ENCODE data around the gene DGKG.

Gene DGKG

DNA sequence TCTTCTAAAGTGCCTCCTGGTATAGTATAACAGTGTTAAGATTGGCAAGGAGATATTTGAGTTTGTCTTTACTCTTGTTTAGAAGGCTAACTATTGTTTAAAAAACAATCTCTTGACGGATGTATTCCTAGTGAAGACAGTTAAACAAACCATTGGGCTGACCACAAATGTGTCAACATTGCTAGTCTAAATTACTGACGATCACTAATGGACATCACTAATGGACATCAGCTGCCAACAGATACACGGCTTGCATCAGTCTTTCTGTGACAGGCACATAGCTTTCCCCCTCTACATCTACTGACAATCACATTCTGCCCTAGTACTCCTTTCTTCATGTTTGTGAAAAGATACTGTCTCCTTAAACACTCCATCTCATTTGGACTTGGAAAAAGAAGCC is 196.0 kb downstream of the DGKG start:
- no peak for DNase-seq (ENCODE audit: low read depth, low spot score)
- TF ChIP-seq YY1 (IDR thresholded peaks at IDR 0.05; ENCODE audit: insufficient read depth, insufficient read length) = no peak
- no peak for TF ChIP-seq SUZ12 (IDR thresholded peaks at IDR 0.05; ENCODE audit: extremely low read depth, insufficient read depth, insufficient read length)
- TF ChIP-seq ZNF274 (IDR thresholded peaks at IDR 0.05; ENCODE audit: low read depth, low read length) = no peak

DNA sequence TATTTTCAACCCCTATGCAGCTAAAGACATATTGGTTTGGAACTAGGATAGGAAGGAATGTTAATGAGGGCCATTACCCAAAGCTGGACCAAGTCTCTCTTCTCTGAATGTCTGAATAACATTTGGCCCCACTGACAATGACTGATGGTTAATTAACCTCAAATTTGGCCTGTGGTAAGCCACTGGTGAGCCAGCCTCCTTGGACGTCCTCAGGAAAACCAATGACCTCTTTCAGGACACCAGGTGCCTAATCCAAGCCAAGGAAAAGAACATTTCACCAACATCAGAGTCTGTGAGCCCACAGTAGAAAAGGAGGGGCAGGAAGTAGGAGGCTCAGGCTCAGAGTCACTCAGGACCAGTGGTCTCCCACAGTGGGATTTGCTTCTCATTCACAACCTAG is 196.7 kb downstream of the DGKG start:
- Histone ChIP-seq H3K27me3 (ENCODE audit: insufficient read depth, insufficient read length) (peaks cover 3% of the 10 kb centered on the region), H3K4me3 (ENCODE audit: insufficient read length, low read depth) (no peak overlapping the region), H3K9ac (ENCODE audit: insufficient read length, low read depth) (no peak overlapping the region), H3K4me1 (ENCODE audit: insufficient read depth, insufficient read length) (no peaks in the 10 kb centered on the region), H3K36me3 (ENCODE audit: insufficient read depth, insufficient read length, low read length) (no peaks in the 10 kb centered on the region), H3K9me3 (ENCODE audit: insufficient read depth, low read length) (no peaks in the 10 kb centered on the region)
- no peak for DNase-seq (ENCODE audit: low read depth, low spot score)
- TF ChIP-seq SUZ12 (IDR thresholded peaks at IDR 0.05; ENCODE audit: extremely low read depth, insufficient read depth, insufficient read length) = no peak
- no peak for TF ChIP-seq ZNF274 (IDR thresholded peaks at IDR 0.05; ENCODE audit: low read depth, low read length)

More for the DNA sequence above, 196.0 kb downstream of the DGKG start:
- H3K9me3 ChIP-seq (ENCODE audit: insufficient read depth, low read length) = no peaks in the 10 kb centered on the region
- H3K36me3 ChIP-seq (ENCODE audit: insufficient read depth, insufficient read length, low read length) = no peaks in the 10 kb centered on the region
- H3K9ac ChIP-seq (ENCODE audit: insufficient read length, low read depth) = no peak overlapping the region
- peaks cover 3% of the 10 kb centered on the region for H3K27me3 ChIP-seq (ENCODE audit: insufficient read depth, insufficient read length)
- H3K4me3 ChIP-seq (ENCODE audit: insufficient read length, low read depth) = no peak overlapping the region
- H3K4me1 ChIP-seq (ENCODE audit: insufficient read depth, insufficient read length) = no peaks in the 10 kb centered on the region

DNA sequence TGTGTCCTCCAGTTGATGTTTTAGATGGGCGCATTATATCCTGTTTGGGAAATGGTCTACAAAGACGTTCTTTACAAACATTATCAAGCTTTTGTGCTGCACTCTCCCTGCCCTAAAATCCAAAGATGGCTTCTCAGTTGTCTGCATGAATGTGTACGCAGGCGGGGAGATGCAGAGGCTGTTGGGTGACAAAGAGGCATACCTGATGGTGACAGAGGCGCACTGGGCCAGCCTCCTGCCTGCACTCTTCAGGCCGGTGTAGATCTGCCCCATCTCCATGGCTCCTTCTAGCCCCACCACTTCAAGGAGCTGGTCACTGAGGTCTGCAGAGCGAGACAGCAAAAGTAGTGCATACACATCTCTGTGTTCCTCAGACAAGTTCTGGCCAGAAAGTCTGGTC is 197.3 kb downstream of the DGKG start:
- no peak for DNase-seq (ENCODE audit: low read depth, low spot score)
- Histone ChIP-seq H3K9me3 (ENCODE audit: insufficient read depth, low read length) (no peaks in the 10 kb centered on the region), H3K4me1 (ENCODE audit: insufficient read depth, insufficient read length) (no peaks in the 10 kb centered on the region), H3K9ac (ENCODE audit: insufficient read length, low read depth) (no peak overlapping the region), H3K4me3 (ENCODE audit: insufficient read length, low read depth) (no peak overlapping the region), H3K27me3 (ENCODE audit: insufficient read depth, insufficient read length) (peaks cover 3% of the 10 kb centered on the region), H3K36me3 (ENCODE audit: insufficient read depth, insufficient read length, low read length) (no peaks in the 10 kb centered on the region)
- TF ChIP-seq SUZ12 (IDR thresholded peaks at IDR 0.05; ENCODE audit: extremely low read depth, insufficient read depth, insufficient read length) (no peak), YY1 (IDR thresholded peaks at IDR 0.05; ENCODE audit: insufficient read depth, insufficient read length) (no peak), ZNF274 (IDR thresholded peaks at IDR 0.05; ENCODE audit: low read depth, low read length) (no peak)

DNA sequence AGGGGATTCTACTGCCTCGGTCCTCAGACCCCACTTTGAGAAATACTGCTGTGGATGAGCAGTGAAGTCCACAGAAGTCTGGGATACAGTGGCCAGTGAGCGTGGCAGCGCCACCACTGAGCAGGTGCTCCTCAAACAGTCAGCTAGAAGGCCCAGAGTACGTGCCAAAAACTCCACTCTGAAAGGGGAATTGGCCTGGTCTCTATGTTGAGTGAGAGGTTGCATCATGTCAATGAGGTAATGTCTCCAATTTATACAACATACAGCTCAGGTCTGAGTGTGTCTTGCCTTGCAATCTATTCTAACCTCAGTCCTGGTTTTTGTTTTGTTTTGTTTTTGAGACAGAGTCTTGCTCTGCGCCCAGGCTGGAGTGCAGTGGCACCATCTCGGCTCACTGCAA is 199.8 kb downstream of the DGKG start:
- H3K4me3 ChIP-seq (ENCODE audit: insufficient read length, low read depth) = no peak overlapping the region
- no peak for DNase-seq (ENCODE audit: low read depth, low spot score)

DNA sequence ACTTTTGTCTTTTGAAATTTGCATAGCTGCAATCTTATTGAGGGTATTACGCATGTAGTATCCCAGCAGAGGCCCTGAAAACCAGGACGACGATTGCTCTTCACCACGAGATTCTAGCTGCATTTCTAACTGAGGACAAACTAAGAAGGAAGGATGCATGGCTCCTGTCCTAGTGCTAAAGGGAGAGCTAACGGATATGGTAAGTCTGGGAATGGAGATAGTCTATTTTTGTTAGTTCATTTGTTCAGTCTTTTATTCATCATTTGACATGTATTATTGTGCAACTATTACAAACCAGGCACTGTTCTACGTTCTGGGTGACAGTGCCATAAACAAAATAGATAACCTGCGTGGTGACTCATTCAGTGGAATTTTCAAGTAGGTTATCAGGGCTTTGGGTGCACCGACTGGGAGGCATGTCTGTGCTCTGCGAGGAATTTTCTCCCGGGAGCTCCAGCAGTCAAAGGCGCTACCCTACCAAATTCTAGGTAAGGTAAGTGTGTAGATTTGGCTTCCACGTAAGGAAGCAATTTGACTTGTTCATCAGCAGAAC is 201.3 kb downstream of the DGKG start:
- Histone ChIP-seq H3K27me3 (ENCODE audit: insufficient read depth, insufficient read length) (peaks cover 3% of the 10 kb centered on the region), H3K9ac (ENCODE audit: insufficient read length, low read depth) (no peak overlapping the region), H3K4me3 (ENCODE audit: insufficient read length, low read depth) (no peak overlapping the region), H3K36me3 (ENCODE audit: insufficient read depth, insufficient read length, low read length) (no peaks in the 10 kb centered on the region), H3K9me3 (ENCODE audit: insufficient read depth, low read length) (no peaks in the 10 kb centered on the region), H3K4me1 (ENCODE audit: insufficient read depth, insufficient read length) (no peaks in the 10 kb centered on the region)
- TF ChIP-seq ZNF274 (IDR thresholded peaks at IDR 0.05; ENCODE audit: low read depth, low read length) (no peak), YY1 (IDR thresholded peaks at IDR 0.05; ENCODE audit: insufficient read depth, insufficient read length) (no peak)
- DNase-seq (ENCODE audit: low read depth, low spot score) = no peak

More for the DNA sequence above, 199.8 kb downstream of the DGKG start:
- Histone ChIP-seq H3K4me1 (ENCODE audit: insufficient read depth, insufficient read length) (no peaks in the 10 kb centered on the region), H3K9ac (ENCODE audit: insufficient read length, low read depth) (no peak overlapping the region), H3K27me3 (ENCODE audit: insufficient read depth, insufficient read length) (peaks cover 3% of the 10 kb centered on the region), H3K36me3 (ENCODE audit: insufficient read depth, insufficient read length, low read length) (no peaks in the 10 kb centered on the region), H3K9me3 (ENCODE audit: insufficient read depth, low read length) (no peaks in the 10 kb centered on the region)
- TF ChIP-seq ZNF274 (IDR thresholded peaks at IDR 0.05; ENCODE audit: low read depth, low read length) = no peak
- TF ChIP-seq SUZ12 (IDR thresholded peaks at IDR 0.05; ENCODE audit: extremely low read depth, insufficient read depth, insufficient read length) = no peak
- no peak for TF ChIP-seq YY1 (IDR thresholded peaks at IDR 0.05; ENCODE audit: insufficient read depth, insufficient read length)

DNA sequence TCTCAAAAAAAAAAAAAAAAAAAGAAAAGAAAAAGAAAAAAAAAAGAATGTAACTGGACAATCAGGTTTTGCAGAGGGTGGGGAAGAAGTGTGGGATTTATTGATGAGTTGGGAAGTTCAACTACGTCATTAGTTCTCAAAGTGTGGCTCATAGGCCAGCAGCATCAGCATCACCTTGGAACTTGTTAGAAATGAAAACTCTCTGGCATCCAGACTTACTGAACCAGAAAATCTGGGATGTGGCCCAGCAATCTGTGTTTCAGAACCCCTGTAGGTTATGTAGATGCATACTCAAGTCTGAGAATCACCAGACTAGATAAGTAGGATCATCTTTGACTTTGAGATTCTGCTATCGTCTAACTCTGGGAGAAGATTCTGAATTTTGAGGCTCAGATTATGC is 207.4 kb downstream of the DGKG start:
- no peak overlapping the region for H3K9ac ChIP-seq (ENCODE audit: insufficient read length, low read depth)
- TF ChIP-seq SUZ12 (IDR thresholded peaks at IDR 0.05; ENCODE audit: extremely low read depth, insufficient read depth, insufficient read length) (no peak), ZNF274 (IDR thresholded peaks at IDR 0.05; ENCODE audit: low read depth, low read length) (no peak), YY1 (IDR thresholded peaks at IDR 0.05; ENCODE audit: insufficient read depth, insufficient read length) (no peak)
- no peaks in the 10 kb centered on the region for H3K27me3 ChIP-seq (ENCODE audit: insufficient read depth, insufficient read length)

DNA sequence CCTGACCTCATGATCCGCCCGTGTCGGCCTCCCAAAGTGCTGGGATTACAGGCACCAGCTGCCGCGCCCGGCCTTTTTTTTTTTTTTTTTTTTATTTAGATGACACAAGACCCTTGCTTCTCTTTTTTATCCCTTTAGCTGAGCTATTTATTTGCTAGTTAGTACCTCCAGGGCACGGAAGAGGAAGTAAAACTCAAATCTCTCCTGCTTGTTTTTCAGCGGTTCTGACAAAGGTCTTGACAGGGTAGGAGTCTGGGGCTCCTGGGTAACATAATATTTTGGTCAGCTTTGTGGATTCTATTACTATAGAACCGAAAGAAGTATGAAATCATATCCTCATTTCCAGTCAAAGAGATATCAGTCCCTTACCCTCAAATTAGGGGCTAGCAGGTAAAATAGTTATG is 209.1 kb downstream of the DGKG start:
- TF ChIP-seq YY1 (IDR thresholded peaks at IDR 0.05; ENCODE audit: insufficient read depth, insufficient read length) (no peak), ZNF274 (IDR thresholded peaks at IDR 0.05; ENCODE audit: low read depth, low read length) (no peak), SUZ12 (IDR thresholded peaks at IDR 0.05; ENCODE audit: extremely low read depth, insufficient read depth, insufficient read length) (no peak)
- no peak overlapping the region for H3K9ac ChIP-seq (ENCODE audit: insufficient read length, low read depth)
- H3K9me3 ChIP-seq (ENCODE audit: insufficient read depth, low read length) = peaks cover 9% of the 10 kb centered on the region; the same call in 1 of the 2 replicates
- no peak for DNase-seq (ENCODE audit: low read depth, low spot score)
- H3K4me1 ChIP-seq (ENCODE audit: insufficient read depth, insufficient read length) = peaks cover 6% of the 10 kb centered on the region
- no peak overlapping the region for H3K4me3 ChIP-seq (ENCODE audit: insufficient read length, low read depth)
- H3K27me3 ChIP-seq (ENCODE audit: insufficient read depth, insufficient read length) = no peaks in the 10 kb centered on the region
- no peaks in the 10 kb centered on the region for H3K36me3 ChIP-seq (ENCODE audit: insufficient read depth, insufficient read length, low read length)

More for the DNA sequence above, 207.4 kb downstream of the DGKG start:
- Histone ChIP-seq H3K36me3 (ENCODE audit: insufficient read depth, insufficient read length, low read length) (no peaks in the 10 kb centered on the region), H3K9me3 (ENCODE audit: insufficient read depth, low read length) (peaks cover under 1% of the 10 kb centered on the region; the same call in 1 of the 2 replicates), H3K4me3 (ENCODE audit: insufficient read length, low read depth) (no peak overlapping the region), H3K4me1 (ENCODE audit: insufficient read depth, insufficient read length) (peaks cover 6% of the 10 kb centered on the region)
- no peak for DNase-seq (ENCODE audit: low read depth, low spot score)

Measured in NT2/D1 (cell line).